Hepatocyte (in vitro differentiated cells): ENCODE results near the gene UCP2. TPM values are rescaled to one million over a fixed set of nuclear protein-coding genes. Genes with fewer than 3 reads are reported as not detected.

Experiments used
- DNase-seq: peaks from one replicate; pipeline ENCODE4 v3.0.0-alpha.2; 2016; ENCODE audit warnings: low spot score
- H2AFZ ChIP-seq: fragments of 200-600 bp; sonication (generic); 2 replicates; pipeline ENCODE4 v1.6.0; 2016; ENCODE audit warnings: antibody characterized with exemption, mild to moderate bottlenecking
- H3K27ac ChIP-seq: fragments of 200-600 bp; sonication (generic); 2 replicates; pipeline ENCODE4 v1.5.1; 2016; ENCODE audit warnings: mild to moderate bottlenecking
- H3K27me3 ChIP-seq: fragments of 200-600 bp; sonication (generic); 2 replicates; pipeline ENCODE4 v1.6.1; 2016
- H3K36me3 ChIP-seq: fragments of 200-600 bp; sonication (generic); replicated peaks from 2 replicates; pipeline ENCODE4 v1.5.1; 2016; ENCODE audit warnings: low read depth; ENCODE audit not compliant: insufficient read depth
- H3K4me1 ChIP-seq: fragments of 200-600 bp; sonication (generic); 2 replicates; pipeline ENCODE4 v1.5.1; 2016; ENCODE audit warnings: mild to moderate bottlenecking, moderate library complexity; ENCODE audit not compliant: insufficient read depth
- H3K4me2 ChIP-seq: fragments of 200-600 bp; sonication (generic); 2 replicates; pipeline ENCODE4 v1.6.0; 2016
- H3K4me3 ChIP-seq: fragments of 200-600 bp; sonication (generic); 2 replicates; pipeline ENCODE4 v1.5.1; 2016; ENCODE audit warnings: mild to moderate bottlenecking
- H3K79me2 ChIP-seq: fragments of 200-600 bp; sonication (generic); 2 replicates; pipeline ENCODE4 v1.6.0; 2017; ENCODE audit warnings: mild to moderate bottlenecking
- H3K9me2 ChIP-seq: fragments of 200-600 bp; sonication (generic); replicated peaks from 2 replicates; pipeline ENCODE4 v1.6.0; 2017; ENCODE audit warnings: mild to moderate bottlenecking; ENCODE audit not compliant: insufficient read depth
- H3K9me3 ChIP-seq: fragments of 200-600 bp; sonication (generic); 2 replicates; pipeline ENCODE4 v1.5.1; 2016; ENCODE audit warnings: low read depth, mild to moderate bottlenecking
- H4K20me1 ChIP-seq: fragments of 200-600 bp; sonication (generic); 2 replicates; pipeline ENCODE4 v1.6.0; 2016; ENCODE audit warnings: mild to moderate bottlenecking; ENCODE audit not compliant: insufficient read depth, poor library complexity, severe bottlenecking
- EZH2 ChIP-seq: fragments of 200-600 bp; sonication (generic); IDR thresholded peaks from 2 replicates; pipeline ENCODE4 v1.6.1; 2016; ENCODE audit warnings: antibody characterized with exemption, mild to moderate bottlenecking, borderline replicate concordance
- EZH2phosphoT487 ChIP-seq: fragments of 200-600 bp; sonication (generic); IDR thresholded peaks from one replicate; pipeline ENCODE4 v1.6.1; 2018; ENCODE audit warnings: antibody characterized with exemption, mild to moderate bottlenecking, low read depth, moderate library complexity; ENCODE audit not compliant: unreplicated experiment, severe bottlenecking
- WGBS: methylation state at CpG from one replicate; pipeline ENCODE4 v1.1.6; 2016; ENCODE audit warnings: low lambda C conversion rate; ENCODE audit errors: missing lambda C conversion rate; 5-methylcytosine and 5-hydroxymethylcytosine counted together
- polyA plus RNA-seq: library from polyadenylated mRNA; unstranded; fragments of >200 nt; fragmentation: Nextera tagmentation; extraction: Ambion mirVana; gene quantifications from 2 replicates; pipeline ENCODE4 v1.2.1, GENCODE V29; 2016
- total RNA-seq: library from RNA; depleted of rRNA; stranded (reverse); fragments of >200 nt; gene quantifications from 2 replicates; pipeline ENCODE4 v1.2.3, GENCODE V29; 2014
- TF ChIP-seq, protein P1 (sequence below): fragments of 200-600 bp; sonication (generic); IDR thresholded peaks from 2 replicates; pipeline ENCODE4 v1.5.1; 2016; ENCODE audit warnings: antibody characterized with exemption, mild to moderate bottlenecking; ENCODE audit not compliant: poor library complexity

Gene UCP2
- total and polyA plus RNA-seq, 2 experiments from 2014 or later, result 8.0 to 34.9 TPM

GRCh38 chr11:73932781-73933180 is 49.9 kb downstream of the UCP2 start:
- no peak overlapping the region for H2AFZ ChIP-seq

DNA sequence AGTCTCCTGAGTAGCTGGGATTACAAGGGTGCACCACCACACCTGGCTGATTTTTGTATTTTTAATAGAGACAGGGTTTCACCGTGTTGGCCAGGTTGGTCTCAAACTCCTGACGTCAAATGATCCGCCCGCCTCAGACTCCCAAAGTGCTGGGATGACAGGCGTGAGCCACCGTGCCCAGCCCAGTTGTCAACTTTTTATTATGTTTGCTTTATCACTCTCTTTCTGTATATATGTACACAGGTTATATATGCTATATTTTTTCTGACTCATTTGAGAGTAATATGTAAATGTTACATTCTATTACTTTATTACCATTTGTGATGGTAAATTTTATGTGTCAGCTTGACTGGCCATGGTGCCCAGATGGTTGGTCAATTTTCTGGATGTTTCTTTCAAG is 50.7 kb downstream of the UCP2 start:
- WGBS, result 98% methylated on average over 6 of the region's 6 CpGs
- no peak overlapping the region for H3K4me2 ChIP-seq

More at GRCh38 chr11:73932781-73933180, 49.9 kb downstream of the UCP2 start:
- Histone ChIP-seq H3K79me2 (no peaks in the 10 kb centered on the region), H3K27ac (no peak overlapping the region), H3K36me3 (no peaks in the 10 kb centered on the region), H3K4me2 (no peak overlapping the region), H4K20me1 (no peaks in the 10 kb centered on the region), H3K4me3 (no peak overlapping the region), H3K4me1 (no peaks in the 10 kb centered on the region), H3K27me3 (no peaks in the 10 kb centered on the region), H3K9me2 (no peaks in the 10 kb centered on the region), H3K9me3 (no peaks in the 10 kb centered on the region)
- 90% methylated on average over 7 of the region's 7 CpGs for WGBS
- DNase-seq, result no peak
- TF ChIP-seq EZH2 (no peak), EZH2phosphoT487 (no peak)
- TF ChIP-seq, protein P1, sequence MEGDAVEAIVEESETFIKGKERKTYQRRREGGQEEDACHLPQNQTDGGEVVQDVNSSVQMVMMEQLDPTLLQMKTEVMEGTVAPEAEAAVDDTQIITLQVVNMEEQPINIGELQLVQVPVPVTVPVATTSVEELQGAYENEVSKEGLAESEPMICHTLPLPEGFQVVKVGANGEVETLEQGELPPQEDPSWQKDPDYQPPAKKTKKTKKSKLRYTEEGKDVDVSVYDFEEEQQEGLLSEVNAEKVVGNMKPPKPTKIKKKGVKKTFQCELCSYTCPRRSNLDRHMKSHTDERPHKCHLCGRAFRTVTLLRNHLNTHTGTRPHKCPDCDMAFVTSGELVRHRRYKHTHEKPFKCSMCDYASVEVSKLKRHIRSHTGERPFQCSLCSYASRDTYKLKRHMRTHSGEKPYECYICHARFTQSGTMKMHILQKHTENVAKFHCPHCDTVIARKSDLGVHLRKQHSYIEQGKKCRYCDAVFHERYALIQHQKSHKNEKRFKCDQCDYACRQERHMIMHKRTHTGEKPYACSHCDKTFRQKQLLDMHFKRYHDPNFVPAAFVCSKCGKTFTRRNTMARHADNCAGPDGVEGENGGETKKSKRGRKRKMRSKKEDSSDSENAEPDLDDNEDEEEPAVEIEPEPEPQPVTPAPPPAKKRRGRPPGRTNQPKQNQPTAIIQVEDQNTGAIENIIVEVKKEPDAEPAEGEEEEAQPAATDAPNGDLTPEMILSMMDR, result no peak

DNA sequence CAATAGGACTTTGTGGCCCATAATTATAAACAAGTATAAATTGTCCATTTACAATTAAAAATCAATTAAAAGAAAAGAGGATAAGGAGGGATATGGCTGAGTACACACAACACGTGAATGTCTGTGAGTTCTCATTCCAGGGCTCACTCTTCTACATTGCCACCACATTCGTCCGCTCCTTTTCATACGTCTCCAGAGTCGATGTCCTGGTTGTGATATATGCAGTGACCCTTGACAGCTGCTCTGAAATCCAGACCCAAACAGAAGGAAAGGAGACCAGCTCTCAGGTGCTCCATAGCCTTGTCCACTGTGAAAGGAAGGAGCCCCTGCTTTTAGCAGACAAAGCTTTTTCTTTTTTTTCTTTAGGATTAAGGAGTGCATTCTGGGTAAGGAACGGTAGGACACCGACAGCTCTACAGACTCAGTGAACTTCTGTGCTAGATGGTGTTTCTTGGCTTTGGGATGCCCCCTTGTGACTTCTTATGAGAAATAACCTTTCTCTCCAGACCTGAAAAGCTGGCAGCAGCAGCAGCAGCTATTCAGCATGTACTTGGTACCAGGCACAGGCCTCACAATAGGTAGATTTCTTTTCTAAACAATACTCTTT is 51.5 kb downstream of the UCP2 start:
- Histone ChIP-seq H3K4me1 (no peaks in the 10 kb centered on the region), H3K27me3 (no peaks in the 10 kb centered on the region), H2AFZ (no peak overlapping the region)

More for the DNA sequence above, 50.7 kb downstream of the UCP2 start:
- no peak overlapping the region for H3K4me3 ChIP-seq
- no peaks in the 10 kb centered on the region for H3K9me3 ChIP-seq
- H3K9me2 ChIP-seq, result no peaks in the 10 kb centered on the region
- H3K36me3 ChIP-seq, result no peaks in the 10 kb centered on the region
- H3K27me3 ChIP-seq, result no peaks in the 10 kb centered on the region
- no peak overlapping the region for H3K27ac ChIP-seq
- H3K79me2 ChIP-seq, result no peaks in the 10 kb centered on the region
- no peaks in the 10 kb centered on the region for H3K4me1 ChIP-seq
- H4K20me1 ChIP-seq, result no peaks in the 10 kb centered on the region
- no peak overlapping the region for H2AFZ ChIP-seq
- TF ChIP-seq, protein P1, result no peak
- no peak for TF ChIP-seq EZH2
- no peak for TF ChIP-seq EZH2phosphoT487
- DNase-seq, result no peak

More for the DNA sequence above, 51.5 kb downstream of the UCP2 start:
- Histone ChIP-seq H3K9me2 (no peaks in the 10 kb centered on the region), H3K4me2 (no peak overlapping the region), H3K27ac (no peak overlapping the region), H3K4me3 (no peak overlapping the region), H3K36me3 (no peaks in the 10 kb centered on the region), H3K9me3 (no peaks in the 10 kb centered on the region), H4K20me1 (no peaks in the 10 kb centered on the region), H3K79me2 (no peaks in the 10 kb centered on the region)
- 69% methylated on average over 7 of the region's 7 CpGs for WGBS
- TF ChIP-seq, protein P1, result peak; percentile 54
- no peak for TF ChIP-seq EZH2phosphoT487
- TF ChIP-seq EZH2, result no peak
- DNase-seq, result peak; percentile 80
